Ovary (tissue), 9 donors: ENCODE measurements around the gene SMAD2. TPM values are rescaled to one million over a fixed set of nuclear protein-coding genes. Genes with fewer than 3 reads are reported as not detected.

ENCODE experiments used
- DNase-seq, 5 donors: peaks; one replicate each; pipeline ENCODE4 v3.0.0-alpha.2; 2019 to 2020
- H3K27ac ChIP-seq, 2 donors: fragments of 200-600 bp; one replicate each; pipeline versions ENCODE4 v1.5.1 to v1.8.0; 2019 to 2022
- H3K27me3 ChIP-seq: fragments of 200-600 bp; one replicate; pipeline ENCODE4 v1.8.0; 2022
- H3K36me3 ChIP-seq: fragments of 200-600 bp; sonication (generic); one replicate; pipeline ENCODE4 v1.5.1; 2019
- H3K4me1 ChIP-seq: one replicate; pipeline ENCODE4 v1.8.1; 2013; ENCODE audit warnings: mild to moderate bottlenecking, moderate library complexity; ENCODE audit not compliant: insufficient read depth
- H3K4me3 ChIP-seq: fragments of 200-600 bp; sonication (generic); one replicate; pipeline ENCODE4 v1.5.1; 2017
- H3K9me3 ChIP-seq, 2 donors: fragments of 200-600 bp in 1 of 2; sonication (generic) in 1 of 2; one replicate each; pipeline versions ENCODE4 v1.5.1 to v1.8.1; 2013 to 2019; ENCODE audit warnings: mild to moderate bottlenecking in 1 of 2, moderate library complexity in 1 of 2
- CTCF ChIP-seq, 3 donors: fragments of 450-650 bp in 2 of 3; fragments of 200-600 bp in 1 of 3; IDR thresholded peaks; one replicate each; pipeline versions ENCODE4 v1.5.1 to v1.8.0; 2016 to 2022; ENCODE audit warnings: antibody characterized with exemption in 3 of 3, mild to moderate bottlenecking in 1 of 3
- EP300 ChIP-seq: sonication (generic); formaldehyde crosslinking; IDR thresholded peaks from one replicate; pipeline ENCODE4 v1.6.1; 2017; ENCODE audit warnings: antibody characterized with exemption
- POLR2A ChIP-seq: fragments of 450-650 bp; IDR thresholded peaks from one replicate; pipeline ENCODE4 v1.6.1; 2017; ENCODE audit warnings: antibody characterized with exemption, mild to moderate bottlenecking, moderate library complexity
- WGBS, 3 donors: extraction: QIAGEN DNeasy Blood & Tissue Kit in 1 of 3; methylation state at CpG; one replicate each; pipeline versions ENCODE4 v1.1.5 to v1.1.7; 2013 to 2017; 5-methylcytosine and 5-hydroxymethylcytosine counted together
- intact Hi-C, 4 donors: fragments of 100-400 bp; cut with DNase I; formaldehyde crosslinking; loops; one replicate each; pipeline versions ENCODE4 v1.11.0 to v1.15.1; 2022 to 2023
- polyA plus RNA-seq, 2 donors: library from polyadenylated mRNA; stranded (reverse); fragments of 200-250 nt in 1 of 2; fragments of 350-450 nt in 1 of 2; fragmentation: Illumina TruSeq in 1 of 2; extraction: RNeasy Lipid Tissue Mini Kit (QIAGEN cat#74804) in 1 of 2; gene quantifications; one replicate each; pipeline ENCODE4 v1.2.3, GENCODE V29; 2013 to 2014
- total RNA-seq, 7 donors: library from RNA; depleted of rRNA in 2 of 7; stranded (reverse); fragments of >200 nt in 2 of 7; fragmentation: NEBNext Ultra II Directional in 3 of 7; extraction: Animal tissue kit (Norgen Biotek cat#: 25700) in 3 of 7; gene quantifications; one replicate each; pipeline versions ENCODE4 v1.1.0 to v1.2.4, GENCODE V29; 2016 to 2023
- donor health status: DM: no; HTN: no; CAD: no; lungs with moderate emphysema.
- donor health status: DM: no; HTN: no; CAD: no.
- donor health status: Bipolar disorder and iron deficiency.
- donor health status: DM: yes; HTN: yes; CAD: no.
- donor health status: DM: no; HTN: no; CAD: no.
- donor health status: DM: yes; HTN: yes; CAD: no.

Gene SMAD2
- total and polyA plus RNA-seq, 9 donors = 27.9 to 160 (median 130) TPM

DNA sequence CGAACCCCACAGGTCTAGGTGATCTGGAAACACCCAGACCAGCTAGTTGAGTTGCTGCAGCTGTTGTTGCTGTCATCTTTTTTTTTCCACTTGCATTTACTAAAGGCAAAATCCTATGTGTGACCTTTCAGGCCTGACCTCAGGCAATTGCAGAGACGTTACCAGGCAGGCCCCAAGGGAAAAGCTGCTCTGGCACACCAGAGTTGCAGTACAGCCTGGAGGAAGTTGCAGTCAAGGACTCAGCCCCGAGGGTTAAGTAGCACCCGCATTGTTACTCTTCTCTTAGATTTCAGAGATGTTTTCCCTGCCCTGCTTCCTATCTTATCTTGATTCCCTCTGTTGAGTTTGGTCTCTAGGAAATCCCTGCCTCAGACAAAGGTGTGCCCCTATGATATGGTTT lies 45.2 kb upstream of the SMAD2 start:
- Histone ChIP-seq H3K9me3 (no peaks in the 10 kb centered on the region), H3K27ac (no peak overlapping the region), H3K4me1 (peaks cover 2% of the 10 kb centered on the region), H3K4me3 (no peak overlapping the region), H3K27me3 (no peaks in the 10 kb centered on the region), H3K36me3 (no peaks in the 10 kb centered on the region)
- TF ChIP-seq POLR2A (no peak), CTCF (IDR thresholded peaks at IDR 0.05) (no peak), EP300 (no peak)
- intact Hi-C loops = no loop called here
- 69 to 82% (median 71%) methylated on average over 4 of the region's 4 CpGs for WGBS, 3 donors
- DNase-seq = no peak

DNA sequence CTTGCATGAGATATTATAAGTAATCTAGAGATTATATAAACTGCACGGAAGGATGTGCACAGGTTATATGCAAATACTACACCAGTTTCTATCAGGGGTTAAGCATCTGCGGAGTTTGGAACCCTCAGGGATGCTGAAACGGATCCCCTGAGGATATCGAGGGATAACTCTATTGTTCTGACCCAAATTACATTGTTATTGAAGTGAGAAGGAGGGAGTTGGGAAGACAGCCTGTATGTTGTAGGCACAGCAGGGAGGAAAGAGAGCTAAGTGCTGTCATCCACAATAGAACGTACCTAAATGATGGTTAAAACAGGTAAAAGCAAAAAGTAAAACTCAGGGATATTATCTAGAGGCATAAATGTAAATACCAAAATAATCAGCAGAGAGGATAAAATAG lies 44.6 kb upstream of the SMAD2 start:
- DNase-seq = no peak
- no peak for TF ChIP-seq POLR2A
- no peak for TF ChIP-seq EP300
- TF ChIP-seq CTCF (IDR thresholded peaks at IDR 0.05) = no peak
- H3K4me3 ChIP-seq = no peak overlapping the region
- intact Hi-C loops = no loop called here
- WGBS, 3 donors = 69 to 77% (median 70%) methylated on average over 5 of the region's 5 CpGs
- peaks cover 2% of the 10 kb centered on the region for H3K4me1 ChIP-seq
- H3K27me3 ChIP-seq = no peaks in the 10 kb centered on the region
- H3K9me3 ChIP-seq = no peaks in the 10 kb centered on the region
- H3K36me3 ChIP-seq = no peaks in the 10 kb centered on the region
- H3K27ac ChIP-seq = no peak overlapping the region

DNA sequence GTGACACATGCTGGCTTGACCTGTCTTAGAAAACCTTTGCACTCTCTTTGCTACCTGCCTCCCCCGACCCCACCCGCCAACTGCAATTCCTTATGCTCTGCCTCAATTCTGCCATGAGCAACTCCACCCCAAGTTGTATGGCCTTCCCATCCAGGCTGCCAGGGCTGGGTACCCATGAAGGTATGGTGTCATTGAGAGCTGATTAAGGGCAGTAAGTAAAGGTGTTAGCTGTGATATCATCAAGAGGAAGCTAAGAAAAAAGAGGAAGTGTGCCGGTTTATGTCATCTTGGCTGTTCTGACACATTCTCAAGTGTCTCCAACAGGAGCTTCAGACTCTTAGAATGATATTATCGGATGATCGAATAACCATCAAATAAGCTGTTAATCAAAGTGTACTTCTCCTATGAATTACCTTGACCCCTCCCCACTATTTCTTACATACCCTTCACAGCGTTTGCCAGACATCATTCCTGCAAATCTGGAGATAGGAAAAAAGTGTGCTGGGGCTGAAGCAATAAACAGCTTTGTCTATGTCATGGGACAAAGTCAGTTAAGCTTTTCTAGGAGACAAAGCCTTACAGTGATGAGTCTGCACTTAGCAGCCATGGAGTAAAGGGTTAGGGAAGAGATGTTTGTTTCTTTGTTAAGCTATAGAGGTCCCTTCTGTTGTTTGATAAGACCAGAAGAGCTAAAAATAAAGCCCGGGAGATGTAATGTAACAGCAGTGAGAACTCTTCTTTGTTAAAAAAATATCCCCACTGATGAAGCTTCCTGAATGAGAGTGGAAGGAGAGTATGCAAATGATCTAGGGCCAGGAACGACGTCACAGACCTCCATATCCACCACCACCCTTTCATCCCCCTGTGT lies 40.4 kb upstream of the SMAD2 start:
- TF ChIP-seq CTCF (IDR thresholded peaks at IDR 0.05) (no peak), EP300 (no peak)
- no peaks in the 10 kb centered on the region for H3K27me3 ChIP-seq
- 61 to 73% (median 68%) methylated on average over 9 of the region's 9 CpGs for WGBS, 3 donors
- DNase-seq = no peak
- H3K4me1 ChIP-seq = peaks cover 3% of the 10 kb centered on the region
- H3K36me3 ChIP-seq = no peaks in the 10 kb centered on the region
- H3K27ac ChIP-seq = no peak overlapping the region
- no peaks in the 10 kb centered on the region for H3K9me3 ChIP-seq
- H3K4me3 ChIP-seq = no peak overlapping the region
- intact Hi-C loops = no loop called here

- no peak for DNase-seq
These were observed 39.4 kb upstream of the SMAD2 start for GRCh38 chr18:47969816-47970215.

More at GRCh38 chr18:47969816-47970215, 39.4 kb upstream of the SMAD2 start:
- Histone ChIP-seq H3K36me3 (no peaks in the 10 kb centered on the region), H3K27ac (no peak overlapping the region), H3K27me3 (no peaks in the 10 kb centered on the region), H3K4me3 (no peak overlapping the region), H3K4me1 (peaks cover 3% of the 10 kb centered on the region), H3K9me3 (no peaks in the 10 kb centered on the region)
- 68 to 78% (median 72%) methylated on average over 4 of the region's 4 CpGs for WGBS, 3 donors
- TF ChIP-seq POLR2A (no peak), CTCF (IDR thresholded peaks at IDR 0.05) (no peak), EP300 (no peak)
- intact Hi-C loops = no loop called here
